CD4-positive, alpha-beta T cell treated with Interferon alpha-2 for 1 hour (primary cell): Measurements from ENCODE around the gene CLSTN3.
"Not testable (repeated sequence)": the region's sequence is repeated elsewhere in the genome, so short reads cannot be mapped to it uniquely, and the experiment has no call there.

Experiments
- DNase-seq, 2 donors: peaks; one replicate each; pipeline ENCODE4 v3.0.0-alpha.2; 2020 to 2022

The CLSTN3 gene

DNA sequence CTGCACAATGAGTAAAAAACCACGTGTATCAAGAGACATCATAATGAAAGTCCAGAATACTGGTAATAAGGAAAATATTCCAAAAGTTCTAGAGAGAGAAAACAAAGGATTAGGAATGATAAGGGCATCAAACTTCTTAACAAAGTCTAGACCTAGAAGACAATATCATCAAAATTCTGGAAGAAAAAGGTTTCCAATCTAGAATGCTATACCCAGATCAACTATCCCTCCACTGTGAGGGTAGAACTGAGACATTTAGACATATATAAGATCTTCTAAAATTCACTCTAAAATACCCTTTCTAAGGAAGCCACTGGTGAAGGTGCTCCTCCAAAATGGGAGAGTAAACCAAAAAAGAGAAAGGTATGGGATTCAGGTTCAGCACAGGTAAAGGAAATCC, 24.1 kb upstream of the CLSTN3 start:
- DNase-seq, result no peak

DNA sequence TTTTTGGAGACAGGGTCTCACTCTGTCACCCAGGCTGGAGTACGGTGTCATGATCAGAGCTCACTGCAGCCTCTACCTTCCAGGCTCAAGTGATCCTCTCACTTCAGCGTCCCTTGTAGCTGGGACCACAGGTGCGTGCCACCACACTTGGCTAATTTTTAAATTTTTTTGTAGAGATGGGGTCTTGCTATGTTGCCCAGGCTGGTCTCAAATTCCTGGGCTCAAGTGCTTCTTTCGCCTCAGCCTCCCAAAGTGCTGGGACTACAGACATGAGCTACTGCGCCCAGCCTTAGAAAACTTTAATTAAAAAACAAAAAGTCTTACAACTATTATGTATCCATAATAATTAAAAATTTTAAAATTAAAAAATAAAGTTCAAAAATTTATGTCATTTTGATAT, 23.0 kb upstream of the CLSTN3 start:
- not testable (repeated sequence) for DNase-seq

DNA sequence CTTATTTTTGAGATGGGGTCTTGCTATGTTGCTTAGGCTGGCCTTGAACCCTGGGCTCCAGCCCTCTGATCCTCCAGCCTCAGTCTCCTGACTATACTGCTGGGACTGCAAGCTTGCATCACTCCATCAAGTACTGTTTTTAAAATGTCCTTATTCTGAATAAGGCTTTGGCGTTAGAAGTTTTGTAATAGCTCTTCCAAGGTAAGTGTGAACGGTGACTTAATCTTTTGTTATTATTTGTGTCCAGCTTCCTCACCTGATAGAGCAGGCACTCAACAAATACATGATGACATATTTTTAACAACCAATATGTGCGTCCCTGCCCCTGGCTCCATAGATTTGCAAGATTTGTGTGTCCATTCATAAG, 22.6 kb upstream of the CLSTN3 start:
- no peak for DNase-seq

DNA sequence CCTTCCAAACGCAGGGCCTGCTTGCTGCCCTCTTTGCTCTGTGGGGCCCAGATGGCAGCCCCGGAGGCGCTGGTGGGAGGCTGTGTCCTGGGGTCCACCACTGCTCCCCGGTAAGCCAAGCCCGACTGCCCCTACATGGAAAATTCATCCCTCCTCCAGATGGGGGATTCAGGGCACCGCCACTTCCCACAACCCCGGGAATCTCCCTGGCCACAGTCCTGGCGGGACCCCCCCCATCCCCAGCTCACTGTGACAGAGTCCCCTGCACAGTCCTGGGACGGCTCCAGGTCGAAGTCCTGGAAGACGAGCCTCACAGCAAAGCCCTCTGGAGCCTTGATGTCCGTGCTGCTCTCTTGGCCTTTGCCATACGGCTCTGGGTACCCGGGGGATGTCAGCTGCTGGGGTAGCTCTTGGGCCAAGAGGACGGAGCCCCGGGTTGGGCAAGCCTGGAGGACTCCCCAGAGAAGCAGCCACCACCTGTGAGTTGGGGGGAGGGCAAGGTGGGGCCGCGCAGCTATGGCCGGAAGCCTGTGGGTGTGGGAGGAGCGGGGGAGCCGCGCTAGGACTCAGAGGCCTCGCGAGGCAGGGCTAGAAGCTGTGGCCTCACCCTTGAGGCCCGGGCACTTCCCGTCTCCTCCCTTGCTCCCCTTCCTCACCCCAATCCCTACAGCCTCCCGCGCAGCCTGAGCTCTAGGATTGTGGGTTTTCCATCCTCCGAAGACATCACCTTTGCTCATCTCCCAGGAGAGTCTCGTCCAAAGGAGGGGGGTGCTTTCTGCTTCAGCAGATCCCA, 22.0 kb upstream of the CLSTN3 start:
- peak; percentile 68 to 81 for DNase-seq

DNA sequence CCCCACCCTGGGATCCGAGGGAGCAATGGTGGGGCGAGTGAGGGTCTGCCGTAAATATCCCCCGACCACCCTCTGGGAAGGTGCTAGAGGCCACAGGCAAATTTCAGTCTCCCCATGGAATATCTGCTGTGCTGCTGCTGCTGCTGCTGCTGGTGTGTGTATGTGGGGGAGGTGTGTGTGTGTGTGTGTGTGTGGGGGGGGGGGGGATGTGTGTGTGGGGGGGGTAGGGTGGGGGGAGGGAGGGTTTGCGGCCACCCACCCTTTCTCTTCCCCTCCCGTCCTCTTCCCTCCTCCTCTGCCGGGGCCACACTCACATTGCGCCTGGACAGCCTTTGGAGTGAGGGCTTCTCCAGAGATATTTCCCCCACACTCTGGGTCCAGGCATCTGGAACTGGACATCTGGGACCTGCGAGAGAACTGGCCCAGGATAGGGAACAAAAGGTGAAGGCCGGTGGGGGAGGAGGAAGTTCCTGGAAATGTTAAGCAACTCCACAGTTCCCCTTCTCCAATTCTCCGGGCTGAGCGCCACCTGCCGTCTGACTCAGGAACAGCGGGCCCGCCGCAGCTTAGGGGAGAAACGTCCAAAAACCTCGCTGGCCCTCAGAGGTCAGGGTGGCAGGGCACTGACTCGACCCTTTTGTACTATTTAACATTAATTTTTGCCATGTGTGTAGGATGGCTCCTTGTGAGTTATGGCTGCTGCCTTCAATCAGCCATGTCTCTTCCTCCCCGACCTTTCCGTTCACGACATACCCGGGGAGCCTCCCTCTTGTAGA, 21.2 kb upstream of the CLSTN3 start, which contains the start of gene C1RL:
C1RL (minus strand) TSS at position 419 of the 776 bp plus-strand sequence; CDS start at position 385, 34 bp downstream.
- peak; percentile 72 to 83 for DNase-seq

DNA sequence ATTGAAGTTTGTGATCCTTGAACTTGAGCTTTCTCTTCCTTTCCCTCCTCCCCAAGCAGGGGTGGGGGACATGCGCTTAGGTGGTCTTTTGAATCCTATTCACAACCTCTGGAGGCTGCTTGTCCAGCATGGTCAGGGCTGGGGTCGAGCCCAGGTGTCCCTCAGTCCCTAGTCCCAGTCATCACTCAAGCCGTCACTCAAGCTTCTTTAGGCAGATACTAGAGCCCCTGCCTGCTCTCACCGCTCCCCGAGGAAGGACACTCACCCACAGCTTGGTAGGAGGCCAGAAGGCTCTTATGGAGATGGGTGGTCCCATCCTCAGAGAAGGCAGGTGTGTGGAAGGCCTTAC, 20.6 kb upstream of the CLSTN3 start:
- DNase-seq, result no peak

DNA sequence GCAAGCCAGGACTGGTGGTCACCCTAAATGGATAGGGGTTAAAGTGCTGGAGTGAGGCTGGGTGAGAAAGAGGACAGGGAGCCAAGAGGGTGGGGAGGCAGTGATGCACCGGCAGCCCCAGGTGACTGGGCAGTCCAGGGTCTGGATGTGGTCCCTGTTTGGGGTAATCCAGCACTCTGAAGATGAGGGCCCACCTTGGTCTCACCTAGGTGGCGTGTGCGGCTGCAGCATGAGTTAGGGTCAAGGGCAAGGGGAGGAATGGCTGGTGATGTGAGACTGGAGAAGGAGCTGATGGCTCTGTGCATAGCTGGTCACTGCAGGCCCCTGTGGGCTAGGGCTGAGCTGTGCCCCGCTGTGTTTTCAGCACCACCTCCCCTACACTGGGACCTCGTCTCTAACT, 19.5 kb upstream of the CLSTN3 start:
- no peak for DNase-seq

DNA sequence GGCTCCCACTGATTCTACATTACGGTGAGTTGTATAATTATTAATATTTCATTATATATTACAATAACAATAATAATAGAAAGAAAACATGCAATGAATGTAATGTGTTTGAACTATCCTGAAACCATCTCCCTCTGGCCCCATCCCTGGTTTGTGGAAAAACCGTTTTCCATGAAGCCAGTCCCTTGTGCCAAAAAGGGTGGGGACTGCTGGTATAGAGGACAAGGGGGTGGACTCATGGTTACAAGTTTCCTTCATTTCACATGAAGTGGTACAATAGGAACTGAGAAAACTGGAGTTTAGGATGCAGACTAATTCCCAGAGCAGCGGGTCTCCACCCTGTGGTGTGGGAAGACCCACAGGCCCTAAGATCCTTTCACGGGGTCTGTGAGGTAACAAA, 18.1 kb upstream of the CLSTN3 start:
- DNase-seq, result no peak

DNA sequence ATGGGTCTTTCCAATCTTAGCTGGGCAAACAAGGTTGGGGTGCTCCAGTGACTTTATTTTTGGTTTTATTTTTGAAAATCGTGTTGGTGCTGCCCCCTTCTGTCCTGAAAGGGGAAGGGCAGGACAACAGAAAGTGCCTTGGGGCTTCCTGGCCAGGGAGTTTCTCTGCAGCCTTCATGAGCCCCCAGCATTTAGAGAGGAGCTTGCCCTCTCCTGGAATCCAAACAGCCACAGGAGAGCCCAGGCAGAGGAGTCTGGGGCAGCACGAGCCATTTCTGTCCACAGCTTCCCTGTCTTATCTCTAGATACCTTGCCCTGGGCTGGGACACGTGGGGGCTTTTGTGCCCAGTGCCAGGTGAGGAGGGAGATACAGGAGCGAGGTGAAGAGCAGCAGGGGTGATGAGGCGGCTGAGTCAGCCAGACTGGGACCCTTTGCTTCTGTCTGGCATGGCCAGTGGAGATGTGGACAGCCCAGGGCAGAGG, 16.7 kb upstream of the CLSTN3 start:
- peak; percentile 26 to 76 for DNase-seq

DNA sequence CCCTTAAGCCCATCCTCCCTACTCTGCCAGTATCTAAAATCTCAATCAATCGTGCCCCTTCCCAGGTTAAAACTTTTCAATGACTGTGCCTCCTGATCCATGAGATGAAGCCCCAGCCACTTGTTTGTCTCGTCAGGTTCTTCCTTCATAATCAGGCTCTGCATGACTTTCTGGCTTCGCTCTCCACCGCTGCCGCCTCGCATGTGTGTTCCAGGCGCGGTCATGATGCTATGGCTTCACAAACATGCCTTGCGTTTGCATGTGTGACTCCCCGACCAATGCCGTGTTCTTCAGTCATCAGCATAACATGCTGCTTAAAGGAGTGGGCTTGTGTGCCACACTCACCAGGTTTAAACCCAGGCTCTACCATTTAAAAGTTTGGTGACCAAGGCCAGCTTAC, 16.2 kb upstream of the CLSTN3 start:
- DNase-seq, result no peak

DNA sequence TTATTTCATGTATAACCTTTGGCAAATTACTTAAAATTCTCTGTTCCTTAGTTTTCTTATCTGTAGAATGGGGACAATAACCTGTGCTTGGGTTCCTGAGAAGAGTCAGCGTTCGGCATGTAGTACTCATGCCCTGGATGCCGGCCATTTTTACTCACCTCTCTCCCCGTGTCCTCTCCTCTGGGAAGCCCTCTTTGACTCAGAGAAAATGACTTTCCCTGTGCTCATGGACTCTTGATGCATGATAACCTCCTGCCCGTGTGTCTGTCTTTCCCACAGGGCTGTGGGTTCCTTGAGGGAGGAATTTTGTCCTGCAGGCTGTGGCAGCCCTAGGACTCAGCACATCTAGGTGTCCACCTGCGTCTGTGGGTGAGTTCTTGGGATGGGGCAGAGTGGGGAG, 15.3 kb upstream of the CLSTN3 start:
- no peak for DNase-seq

DNA sequence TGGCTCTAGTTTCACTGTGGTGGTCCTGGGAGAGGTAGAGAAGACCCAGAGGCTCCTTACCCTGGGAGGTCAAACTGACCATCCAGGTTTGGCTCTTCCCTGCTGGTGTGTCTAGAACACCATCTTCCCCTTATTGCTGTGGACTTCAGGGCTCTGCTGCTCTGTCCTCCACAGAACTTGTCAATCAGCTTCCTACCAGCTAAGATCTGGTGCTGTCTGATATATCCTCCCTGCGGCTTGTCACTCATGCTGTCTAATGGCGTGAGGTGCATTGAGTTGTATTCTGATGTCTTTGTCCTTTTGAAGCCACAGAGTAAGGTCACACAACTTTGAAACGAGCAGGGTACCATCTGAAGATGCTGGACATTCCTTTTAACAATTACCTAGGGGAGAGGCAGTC, 14.0 kb upstream of the CLSTN3 start:
- DNase-seq, result no peak

DNA sequence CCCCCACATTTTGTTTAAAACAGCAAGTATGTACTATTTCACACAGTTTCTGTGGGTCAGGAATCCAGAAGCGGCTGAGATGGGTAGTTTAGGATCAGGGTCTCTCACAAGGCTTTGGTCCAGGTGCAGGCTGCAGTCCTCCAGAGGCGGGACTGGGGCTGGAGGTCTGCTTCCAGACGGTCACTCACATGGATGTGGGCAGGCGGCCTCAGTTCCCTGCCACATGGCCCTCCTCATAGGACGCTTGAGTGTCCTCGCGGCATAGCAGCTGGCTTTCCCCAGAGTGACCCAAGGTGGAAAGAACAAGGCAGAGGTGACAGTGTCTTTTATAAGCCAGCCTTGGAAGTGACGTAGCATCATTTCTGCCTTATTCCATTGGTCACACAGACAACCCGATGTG, 13.3 kb upstream of the CLSTN3 start:
- DNase-seq, result no peak

DNA sequence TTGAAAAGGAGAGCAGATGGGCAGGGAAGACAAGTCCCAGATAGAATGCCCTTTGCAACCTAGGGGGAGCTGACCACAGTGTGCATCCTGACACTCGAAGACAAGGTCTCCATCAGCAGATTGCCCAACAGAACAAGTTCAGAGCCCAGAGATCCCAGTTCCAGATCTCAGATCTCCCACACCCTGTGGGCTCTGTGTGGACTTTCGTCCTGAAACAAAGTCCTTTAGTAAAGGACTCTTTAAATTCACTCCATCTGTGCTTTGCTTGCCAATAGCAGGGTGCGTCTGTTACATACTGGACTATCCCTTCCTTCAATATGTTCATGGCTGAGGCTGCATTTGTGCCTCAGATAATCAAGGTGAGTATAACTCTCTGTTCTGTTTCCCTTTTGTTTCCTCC, 12.5 kb upstream of the CLSTN3 start:
- no peak for DNase-seq

DNA sequence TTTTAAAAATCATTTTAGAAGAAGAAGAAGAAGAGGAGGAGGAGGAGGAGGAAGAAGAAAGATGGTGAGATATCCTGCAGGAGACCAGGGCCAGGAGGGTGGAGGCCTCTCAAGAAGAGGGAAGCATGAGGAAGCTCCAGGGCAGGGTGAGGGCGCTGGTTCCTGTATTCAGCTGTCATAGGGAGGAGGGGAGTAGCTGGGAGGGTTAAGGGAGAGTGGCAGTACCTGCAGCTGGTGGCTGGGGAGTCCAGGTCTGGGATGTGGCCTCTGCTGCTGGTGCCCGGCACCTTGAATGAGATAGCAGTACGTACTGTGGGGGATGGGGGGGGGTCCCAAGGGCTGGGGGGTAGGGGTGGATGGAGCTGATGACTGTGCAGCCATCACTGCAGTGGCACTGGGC, 11.3 kb upstream of the CLSTN3 start:
- no peak for DNase-seq

DNA sequence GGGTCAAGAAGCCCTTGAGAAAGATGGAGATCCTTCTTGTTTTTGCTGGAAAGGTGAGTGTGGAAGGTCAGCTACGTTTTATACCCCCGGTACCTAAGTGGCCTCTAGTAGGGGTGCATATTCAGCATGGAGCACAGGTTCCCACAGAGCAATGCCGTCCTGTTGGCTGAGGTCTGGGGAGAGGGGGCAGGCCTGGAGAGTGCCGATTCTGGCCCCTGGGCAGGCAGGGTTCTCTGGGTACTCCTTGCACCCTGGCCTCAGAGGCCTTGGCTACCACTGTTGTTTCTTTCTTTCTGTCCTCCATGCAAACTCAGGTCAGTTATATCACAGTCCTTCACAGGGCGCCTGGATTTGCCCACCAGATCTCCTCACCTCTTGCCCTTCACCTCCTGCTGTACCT, 10.0 kb upstream of the CLSTN3 start:
- DNase-seq, result no peak

DNA sequence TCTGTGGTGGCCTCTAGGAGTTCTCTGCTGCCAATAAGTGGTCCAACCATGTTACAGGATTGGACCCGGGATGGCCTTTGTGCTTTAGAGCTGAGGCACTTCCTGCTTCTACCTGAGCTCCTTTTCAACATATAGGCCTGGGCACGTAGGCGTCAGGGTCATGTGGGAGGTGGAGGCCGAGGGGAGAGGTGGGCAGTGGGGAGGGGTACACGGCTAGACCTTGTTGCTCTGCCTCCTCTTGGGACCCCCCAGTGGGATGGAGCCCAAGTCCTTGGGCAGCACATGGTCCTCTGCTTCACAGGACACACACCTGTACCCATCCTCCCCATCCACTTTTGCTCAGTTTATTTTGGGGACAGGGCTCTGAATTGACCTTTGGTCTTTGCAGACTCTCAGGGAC, 8.8 kb upstream of the CLSTN3 start:
- no peak for DNase-seq

DNA sequence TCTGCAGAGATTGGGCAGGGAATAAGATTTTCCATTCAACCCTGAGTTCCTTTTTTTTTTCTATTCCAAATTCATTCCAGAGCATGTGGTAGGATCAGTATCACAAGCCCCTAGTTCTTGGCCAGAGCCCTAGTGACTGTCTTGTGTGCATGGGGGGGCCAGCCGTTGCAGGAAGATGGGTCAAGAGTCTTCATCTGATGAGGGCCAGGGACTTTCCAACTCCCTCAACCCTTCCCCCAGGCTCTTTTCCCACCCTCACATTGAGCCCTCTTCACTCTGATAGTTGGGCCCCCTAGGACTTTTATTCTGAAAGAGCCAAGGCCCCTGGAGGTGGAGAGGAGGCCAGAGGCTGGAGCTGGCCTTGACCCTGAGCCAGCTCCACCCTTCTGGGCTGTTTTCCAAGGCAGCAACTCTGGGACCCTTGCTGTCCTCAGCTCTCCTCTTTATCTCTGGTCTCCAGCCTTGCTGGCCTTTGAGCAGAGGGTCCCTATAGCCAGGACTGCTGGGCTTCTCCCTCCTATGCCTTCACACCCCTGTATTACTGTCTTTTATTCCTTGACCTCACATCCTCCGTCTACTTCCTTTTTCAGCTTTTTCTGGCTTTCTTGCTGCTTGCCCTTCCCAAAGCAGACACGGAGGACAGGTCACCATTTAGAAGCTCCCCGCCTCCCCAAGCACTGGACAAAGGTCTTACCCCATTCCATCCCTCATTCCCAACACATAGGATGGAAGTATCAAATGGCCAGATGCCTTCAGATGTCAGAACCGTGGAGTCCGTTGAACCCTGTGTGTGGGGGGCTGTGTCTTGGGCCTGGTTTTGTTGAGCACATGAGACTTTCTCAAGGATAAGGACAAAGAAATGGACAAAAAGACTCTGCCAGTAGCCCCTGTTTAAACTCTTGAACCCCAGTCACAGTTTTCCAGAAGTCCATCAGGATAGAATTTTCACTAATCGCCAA, 7.1 kb upstream of the CLSTN3 start:
- no peak for DNase-seq

DNA sequence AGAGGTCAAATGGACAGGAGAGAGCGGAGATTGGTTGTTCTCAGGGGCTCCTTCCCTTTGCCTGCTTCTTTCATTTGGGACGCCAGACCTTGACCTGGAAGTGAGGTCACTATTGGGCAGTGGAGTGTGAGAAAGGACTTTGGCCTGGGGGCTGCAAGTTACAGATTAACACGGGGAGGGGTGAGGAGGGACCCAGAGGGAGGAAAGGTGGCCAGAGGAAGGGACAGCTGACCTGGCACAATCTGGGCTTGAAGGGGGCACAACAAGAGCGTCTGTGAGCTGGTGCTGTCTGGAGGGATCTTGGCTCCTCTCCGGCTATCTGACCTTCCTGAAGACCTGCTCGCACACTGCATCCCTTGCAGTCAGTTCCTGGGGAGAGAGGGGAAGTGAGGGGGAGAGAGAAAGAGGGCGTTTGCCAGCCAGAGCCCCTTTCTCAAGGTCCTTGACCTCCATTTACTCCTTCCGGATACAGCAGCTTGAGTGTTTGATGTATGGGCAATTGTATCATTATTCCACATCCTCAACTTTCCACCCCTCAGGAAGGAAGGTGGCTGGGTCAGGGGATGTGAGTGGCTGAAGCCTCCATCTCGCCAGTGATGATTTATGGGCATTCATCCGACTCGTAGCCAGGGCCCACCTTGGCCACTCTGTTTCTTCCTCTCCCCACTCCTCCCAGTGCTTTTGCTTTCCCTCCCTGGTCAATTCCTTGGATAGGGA, 6.2 kb upstream of the CLSTN3 start:
- DNase-seq, result no peak

DNA sequence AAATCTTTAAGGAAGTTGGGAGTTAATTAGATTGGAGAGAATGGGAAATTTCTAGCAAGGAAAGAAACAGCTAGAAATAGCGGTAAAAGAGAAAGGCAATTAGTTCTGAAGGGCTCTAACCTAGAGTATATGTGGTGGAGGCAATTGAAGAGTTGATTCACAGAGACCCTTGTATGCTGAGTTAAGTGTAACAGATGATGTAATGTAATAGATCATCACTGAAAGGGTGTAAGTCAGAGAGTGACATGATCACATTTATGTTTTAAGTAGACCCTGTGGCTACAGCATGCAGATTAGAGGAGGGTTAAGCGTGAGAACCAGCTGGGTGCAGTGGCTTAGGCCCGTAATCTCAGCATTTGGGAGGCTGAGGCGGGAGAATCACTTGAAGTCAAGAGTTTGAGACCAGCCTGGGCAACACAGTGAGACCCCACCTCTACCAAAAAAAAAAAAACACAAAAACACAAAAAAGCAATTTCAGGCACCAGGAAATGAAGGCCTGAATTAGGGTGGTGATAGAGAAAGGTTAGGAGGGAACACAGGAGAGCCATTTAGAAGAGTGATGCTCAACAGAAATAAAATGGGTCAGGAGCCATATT, 4.4 kb upstream of the CLSTN3 start:
- no peak for DNase-seq

DNA sequence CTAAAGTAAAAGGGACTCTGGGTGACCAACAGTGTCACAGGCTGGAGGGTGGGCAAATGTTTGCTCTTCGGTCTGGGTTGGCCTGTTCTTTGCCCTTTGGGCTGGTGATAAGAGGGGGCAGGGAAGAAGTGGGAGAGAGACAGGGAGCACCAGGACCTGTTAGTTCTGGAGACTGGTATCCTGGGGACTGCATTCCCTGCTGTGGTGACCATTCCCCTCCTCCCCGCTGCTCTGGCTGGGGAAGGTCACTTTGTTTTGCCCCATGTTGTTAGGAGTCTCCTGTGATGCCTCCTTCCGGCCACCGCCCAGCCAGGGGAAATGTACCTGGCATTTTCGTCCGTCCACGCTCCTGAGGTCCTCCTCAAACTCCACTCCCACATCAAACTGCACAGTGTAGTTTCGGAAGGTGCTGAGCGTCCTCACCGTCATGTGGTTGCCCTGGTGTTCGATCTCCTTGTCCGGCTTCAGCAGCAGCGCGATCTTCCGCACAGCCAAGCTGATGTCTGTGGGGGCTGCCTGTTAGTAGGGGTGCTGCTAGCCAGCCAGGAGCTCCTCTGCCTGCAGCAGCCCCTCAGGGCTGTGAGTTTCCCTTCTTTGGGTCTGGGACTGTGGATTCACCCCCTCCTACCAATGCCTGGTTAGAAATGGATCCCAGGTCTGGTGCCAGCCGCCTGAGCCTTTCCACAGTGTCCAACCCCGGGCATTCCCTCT, 2.1 kb upstream of the CLSTN3 start:
- no peak for DNase-seq
